HG03045 (cell line): ENCODE results near the gene GRK2.
"Not testable (repeated sequence)": the region's sequence is repeated elsewhere in the genome, so short reads cannot be mapped to it uniquely, and the experiment has no call there.

Source experiments
- ATAC-seq: cut with Tn5 transposase; IDR thresholded peaks from one replicate; pipeline ENCODE4 v1.9.1; 2021; ENCODE audit warnings: mild to moderate bottlenecking, moderate library complexity; ENCODE audit not compliant: unreplicated experiment

Gene GRK2

GRCh38 chr11:67266449-67267187, at the start of gene GRK2:
GRK2 (plus strand) TSS chr11:67266473; CDS start chr11:67266700, 227 bp downstream.
- no peak for ATAC-seq

- ATAC-seq: no peak
Measured at GRCh38 chr11:67227726-67228125, 38.5 kb upstream of the GRK2 start.

DNA sequence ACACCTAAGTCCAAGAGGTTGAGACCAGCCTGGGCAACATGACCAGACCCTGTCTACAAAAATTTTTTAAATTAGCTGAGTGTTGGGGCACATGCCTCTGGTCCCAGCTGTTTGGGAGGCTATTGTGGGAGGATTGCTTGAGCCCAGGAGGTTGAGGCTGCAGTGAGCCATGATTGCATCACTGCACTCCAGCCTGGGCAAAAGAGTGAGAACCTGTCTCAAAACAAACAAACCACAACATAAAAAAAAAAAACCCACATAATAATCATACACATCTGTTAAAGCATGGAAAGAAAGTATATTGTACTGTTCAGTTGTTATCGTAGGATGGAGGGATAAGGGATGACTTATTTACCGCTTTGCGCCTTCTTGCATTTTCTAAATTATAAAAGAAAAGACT, 35.9 kb upstream of the GRK2 start:
- ATAC-seq: no peak

DNA sequence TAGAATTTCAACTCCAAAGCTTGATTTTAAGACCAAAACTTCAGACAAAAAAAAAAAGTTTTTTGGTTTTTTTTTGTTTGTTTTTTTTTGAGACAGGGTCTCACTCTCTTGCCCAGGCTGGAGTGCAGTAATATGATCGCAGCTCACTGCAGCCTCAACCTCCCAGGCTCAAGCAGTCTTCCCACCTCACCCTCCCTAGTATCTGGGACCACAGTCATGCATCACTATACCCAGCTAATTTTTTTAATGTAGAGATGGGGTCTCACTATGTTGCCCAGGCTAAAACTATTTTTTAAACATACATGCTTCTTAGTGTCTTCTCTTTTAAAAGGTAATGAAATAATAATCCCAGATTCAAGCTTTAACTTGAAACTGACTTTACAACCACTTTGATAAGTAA, 35.4 kb upstream of the GRK2 start:
- ATAC-seq: no peak

- no peak for ATAC-seq
Measured at GRCh38 chr11:67233584-67234190, 32.6 kb upstream of the GRK2 start.

DNA sequence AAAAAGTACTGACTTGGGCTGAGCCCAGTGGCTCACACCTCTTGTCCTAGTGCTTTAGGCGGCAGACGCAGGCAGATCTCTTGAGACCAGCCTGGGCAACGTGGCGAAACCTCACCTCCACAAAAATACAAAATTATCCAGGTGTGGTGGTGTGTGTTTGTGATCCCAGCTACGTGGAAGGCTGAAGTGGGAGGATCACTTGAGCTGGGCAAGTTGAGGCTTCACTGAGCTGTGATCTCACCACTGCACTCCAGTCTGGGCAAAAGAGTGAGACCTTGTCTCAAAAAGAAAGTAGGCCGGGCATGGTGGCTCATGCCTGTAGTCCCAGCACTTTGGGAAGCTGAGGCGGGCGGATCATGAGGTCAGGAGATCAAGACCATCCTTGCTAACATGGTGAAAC, 31.7 kb upstream of the GRK2 start:
- ATAC-seq: not testable (repeated sequence)

GRCh38 chr11:67237574-67237973, 28.7 kb upstream of the GRK2 start:
- no peak for ATAC-seq

- ATAC-seq: no peak
Measured at GRCh38 chr11:67238894-67239782, 27.1 kb upstream of the GRK2 start.

- ATAC-seq: peak; percentile 88
Measured at GRCh38 chr11:67239783-67240575, 26.3 kb upstream of the GRK2 start.

DNA sequence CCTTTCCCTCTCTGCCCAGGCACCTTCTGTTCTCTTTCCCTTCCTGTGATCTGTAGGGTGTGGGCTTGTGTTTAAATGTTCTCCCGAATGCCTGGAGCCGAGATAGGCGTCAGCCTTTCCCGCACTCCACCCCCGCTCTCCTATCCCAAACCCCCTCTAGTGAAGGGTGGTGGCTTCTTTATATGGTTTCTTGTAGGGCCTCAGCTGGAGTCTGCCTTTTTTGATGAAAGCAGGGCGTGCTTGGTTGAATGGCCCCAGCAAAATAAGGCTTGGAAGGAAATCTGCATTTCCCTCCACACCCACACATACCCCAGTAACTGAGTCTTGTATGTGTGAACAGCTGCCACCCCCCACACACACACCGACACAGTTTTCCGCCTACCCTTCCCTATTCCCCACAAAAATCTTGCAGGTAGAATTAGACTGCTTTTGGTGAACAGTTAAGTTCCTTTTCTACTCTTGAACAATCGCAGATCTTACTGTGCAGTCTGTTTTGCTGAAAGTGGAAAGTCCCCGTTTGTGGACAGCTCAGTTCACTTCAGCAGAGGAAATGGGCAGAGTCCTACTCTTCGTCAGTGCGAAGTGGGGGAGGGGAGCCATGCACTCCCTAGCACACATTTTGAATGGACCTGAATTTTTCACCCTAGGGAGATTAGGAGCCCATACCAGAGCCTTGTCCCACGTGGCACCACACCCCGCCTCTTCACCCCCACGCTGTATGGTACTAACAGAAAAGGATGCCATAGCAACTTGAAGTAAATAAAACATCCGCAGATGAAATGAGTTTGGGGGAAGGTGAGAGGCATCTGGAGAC, 25.5 kb upstream of the GRK2 start:
- ATAC-seq: no peak

- ATAC-seq: no peak
Measured at GRCh38 chr11:67242548-67242947, 23.7 kb upstream of the GRK2 start.

GRCh38 chr11:67243051-67243450, 23.2 kb upstream of the GRK2 start:
- ATAC-seq: no peak

- no peak for ATAC-seq
Measured at GRCh38 chr11:67245046-67245445, 21.2 kb upstream of the GRK2 start.

DNA sequence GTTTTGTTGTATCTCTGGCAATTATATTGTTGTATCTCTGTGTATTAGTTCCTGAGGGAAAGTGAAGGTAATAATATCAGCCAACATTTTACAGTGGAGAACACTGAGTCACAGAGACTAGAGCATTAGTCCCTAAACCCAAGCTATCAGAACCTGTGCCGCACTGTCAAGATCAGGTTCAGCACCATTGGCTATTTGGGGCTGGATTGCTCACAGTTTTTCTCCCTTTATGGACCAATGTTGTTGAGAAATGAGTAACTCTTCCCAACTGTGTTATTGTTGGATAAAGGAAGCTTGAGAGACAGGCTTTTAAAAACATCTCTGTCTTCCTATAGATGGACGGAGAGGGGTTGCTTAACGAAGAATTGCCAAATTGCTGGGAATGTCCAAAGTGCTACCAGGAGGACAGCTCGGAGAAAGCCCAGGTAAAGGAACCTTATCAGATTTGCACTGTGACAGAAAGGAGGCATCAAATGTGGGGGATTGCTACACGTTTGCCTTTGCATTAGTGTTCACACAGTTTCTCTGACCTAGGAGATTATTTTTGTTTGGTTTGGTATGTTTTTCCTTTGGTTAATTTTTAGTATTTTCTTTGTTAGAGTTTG, 18.2 kb upstream of the GRK2 start:
- ATAC-seq: no peak

DNA sequence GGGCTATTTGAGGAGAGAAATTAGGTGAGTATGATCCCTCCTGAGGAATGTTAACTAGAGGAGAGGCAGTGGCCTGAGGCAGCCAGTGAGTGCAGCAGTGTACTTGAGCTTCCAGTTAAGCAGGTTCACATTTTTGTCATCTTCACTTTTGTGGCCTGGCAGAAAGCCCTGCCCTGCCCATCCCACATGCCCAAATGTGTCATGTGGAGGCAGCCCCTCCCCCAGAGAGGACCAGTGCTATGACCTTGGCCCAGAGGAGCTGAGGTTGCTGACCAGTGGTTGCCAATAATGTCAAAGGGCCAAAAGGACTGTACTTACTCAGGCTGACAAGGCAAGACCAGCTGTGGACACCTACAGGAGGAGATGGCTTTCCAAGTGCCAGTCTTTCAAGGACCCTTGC, 17.6 kb upstream of the GRK2 start:
- ATAC-seq: no peak

DNA sequence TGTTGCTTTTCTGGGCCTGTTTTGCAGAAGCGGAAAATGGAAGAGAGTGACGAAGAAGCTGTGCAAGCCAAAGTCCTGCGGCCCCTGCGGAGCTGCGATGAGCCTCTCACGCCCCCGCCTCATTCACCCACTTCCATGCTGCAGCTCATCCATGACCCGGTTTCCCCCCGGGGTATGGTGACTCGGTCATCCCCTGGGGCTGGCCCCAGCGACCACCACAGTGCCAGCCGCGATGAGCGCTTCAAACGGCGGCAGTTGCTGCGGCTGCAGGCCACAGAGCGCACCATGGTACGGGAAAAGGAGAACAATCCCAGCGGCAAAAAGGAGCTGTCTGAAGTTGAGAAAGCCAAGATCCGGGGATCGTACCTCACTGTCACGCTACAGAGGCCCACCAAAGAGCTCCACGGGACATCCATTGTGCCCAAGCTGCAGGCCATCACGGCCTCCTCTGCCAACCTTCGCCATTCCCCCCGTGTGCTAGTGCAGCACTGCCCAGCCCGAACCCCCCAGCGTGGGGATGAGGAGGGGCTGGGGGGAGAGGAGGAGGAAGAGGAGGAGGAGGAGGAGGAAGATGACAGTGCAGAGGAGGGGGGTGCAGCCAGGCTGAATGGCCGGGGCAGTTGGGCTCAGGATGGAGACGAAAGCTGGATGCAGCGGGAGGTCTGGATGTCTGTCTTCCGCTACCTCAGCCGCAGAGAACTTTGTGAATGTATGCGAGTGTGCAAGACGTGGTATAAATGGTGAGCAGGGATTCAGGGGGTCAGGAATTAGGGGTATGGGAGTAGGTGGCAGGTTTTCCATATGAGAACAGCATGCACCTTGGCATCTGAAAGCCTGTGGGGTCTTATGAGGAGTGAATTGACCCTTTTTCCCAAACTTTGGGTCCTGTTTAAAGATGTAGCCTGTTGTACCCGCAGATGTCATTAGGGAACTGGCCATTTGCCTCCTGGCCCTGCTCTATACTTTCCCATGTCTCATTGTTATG, 15.9 kb upstream of the GRK2 start:
- no peak for ATAC-seq

DNA sequence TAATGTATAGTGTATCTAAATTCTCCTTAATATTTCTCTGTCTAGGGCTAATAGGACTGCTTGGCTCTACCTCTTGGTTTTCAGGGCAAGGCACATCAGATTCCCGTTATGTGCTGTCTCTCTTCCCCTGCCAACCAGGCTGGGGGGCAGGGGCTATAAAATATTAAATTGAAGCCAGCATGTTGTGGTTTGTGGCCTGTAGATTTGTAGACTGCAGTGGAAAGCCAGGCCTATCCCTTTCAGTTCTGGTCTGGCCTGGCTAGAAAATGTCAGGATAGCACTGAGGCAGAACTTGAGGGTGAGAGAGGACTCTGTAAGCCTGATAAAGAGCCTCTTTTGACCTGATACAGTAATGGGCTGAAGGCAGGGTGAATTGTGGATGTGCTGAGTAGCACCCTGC, 14.4 kb upstream of the GRK2 start:
- ATAC-seq: no peak

- no peak for ATAC-seq
Measured at GRCh38 chr11:67252831-67253239, 13.4 kb upstream of the GRK2 start.
